Activated gamma-delta T cell treated with Interleukin-2 at 50 U/mL for 16 hours (primary cell): Measurements from ENCODE around the gene CDHR3.
A peak's percentile ranks its signal among the peaks of the same experiment; 100 is the strongest.

Experiments used
- DNase-seq: peaks from one replicate; pipeline ENCODE4 v3.0.0-alpha.2; 2020

CDHR3 gene

DNA sequence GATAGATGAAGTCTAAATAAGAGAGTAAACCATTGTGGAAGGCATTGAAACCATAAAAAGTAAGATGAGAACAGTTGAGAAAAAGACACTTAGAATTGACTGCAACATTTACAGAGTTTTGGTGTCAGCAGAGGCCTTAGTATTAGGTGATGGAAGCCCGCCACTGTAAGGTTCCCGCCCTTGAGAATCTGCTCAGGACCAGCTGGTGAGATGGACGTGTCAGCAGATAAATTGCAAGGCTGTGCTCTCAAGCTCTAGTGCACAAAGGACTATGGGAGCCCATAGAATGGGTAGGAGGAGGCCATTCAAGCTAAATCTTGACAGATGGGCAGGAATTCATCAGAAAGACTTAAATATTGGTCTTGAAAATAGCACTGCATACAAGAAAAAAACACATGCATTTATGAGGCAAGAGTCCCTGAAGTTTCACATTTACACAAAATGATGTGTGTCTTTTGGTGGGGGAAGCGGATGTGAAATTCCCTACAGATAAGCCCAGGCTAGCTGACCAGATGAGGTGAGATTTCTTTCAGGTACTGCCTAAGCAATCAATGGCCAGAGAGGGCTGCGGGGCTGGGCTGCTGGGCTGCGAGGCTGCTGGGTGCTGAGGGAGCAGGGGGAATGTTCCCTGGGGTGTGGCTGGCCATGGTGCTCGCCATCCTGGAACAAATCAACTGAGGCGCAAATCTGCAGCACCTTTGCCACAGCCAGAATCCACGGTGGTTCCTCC lies 106.6 kb downstream of the CDHR3 start:
- DNase-seq = no peak

DNA sequence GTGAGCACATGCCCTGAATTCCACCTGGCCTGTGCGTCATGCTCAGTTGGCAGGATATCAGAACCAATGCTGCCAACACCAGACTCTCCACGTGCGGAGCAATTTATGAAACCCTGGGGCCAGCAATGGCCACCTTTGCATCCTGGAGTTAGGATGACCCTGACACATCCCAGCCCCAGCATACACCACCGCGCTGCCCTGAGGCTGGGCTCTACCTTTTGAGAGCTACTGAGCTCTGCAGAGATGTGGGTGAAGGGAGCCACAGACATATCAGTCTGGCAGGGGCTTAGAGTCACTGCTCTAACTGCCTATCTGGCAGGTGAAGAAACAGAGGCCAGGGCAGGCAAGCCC lies 107.1 kb downstream of the CDHR3 start:
- DNase-seq = no peak

DNA sequence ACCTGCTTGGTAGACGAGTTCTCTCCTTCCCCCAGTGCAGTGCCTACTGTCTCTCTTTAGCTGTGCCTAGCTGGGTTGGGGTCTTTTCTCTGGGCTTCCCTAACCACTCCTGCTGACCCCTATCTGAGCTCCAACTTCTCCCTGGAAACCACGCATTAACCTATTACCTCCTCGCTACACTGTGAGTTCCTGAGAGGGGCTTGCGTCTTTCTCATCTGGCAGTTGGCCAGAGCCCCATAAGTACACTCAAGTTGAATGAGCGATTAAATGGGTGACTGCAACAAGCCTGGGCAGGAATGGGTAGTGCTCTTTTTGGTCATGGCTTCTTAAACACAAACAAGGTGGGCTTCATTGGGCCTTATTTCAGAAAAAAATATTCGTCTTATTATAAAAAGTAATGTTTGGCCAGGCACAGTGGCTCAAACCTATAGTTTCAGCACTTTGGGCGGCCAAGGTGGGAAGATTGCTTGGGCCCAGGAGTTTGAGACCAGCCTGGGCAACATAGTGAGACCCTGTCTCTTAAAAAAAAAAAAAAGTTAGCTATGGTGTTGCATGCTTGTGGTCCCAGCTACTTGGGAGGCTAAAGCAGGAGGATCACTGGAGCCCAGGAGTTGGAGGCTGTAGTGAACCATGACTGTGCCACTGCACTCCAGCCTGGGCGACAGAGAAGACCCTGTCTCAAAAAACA lies 107.6 kb downstream of the CDHR3 start:
- DNase-seq = no peak

DNA sequence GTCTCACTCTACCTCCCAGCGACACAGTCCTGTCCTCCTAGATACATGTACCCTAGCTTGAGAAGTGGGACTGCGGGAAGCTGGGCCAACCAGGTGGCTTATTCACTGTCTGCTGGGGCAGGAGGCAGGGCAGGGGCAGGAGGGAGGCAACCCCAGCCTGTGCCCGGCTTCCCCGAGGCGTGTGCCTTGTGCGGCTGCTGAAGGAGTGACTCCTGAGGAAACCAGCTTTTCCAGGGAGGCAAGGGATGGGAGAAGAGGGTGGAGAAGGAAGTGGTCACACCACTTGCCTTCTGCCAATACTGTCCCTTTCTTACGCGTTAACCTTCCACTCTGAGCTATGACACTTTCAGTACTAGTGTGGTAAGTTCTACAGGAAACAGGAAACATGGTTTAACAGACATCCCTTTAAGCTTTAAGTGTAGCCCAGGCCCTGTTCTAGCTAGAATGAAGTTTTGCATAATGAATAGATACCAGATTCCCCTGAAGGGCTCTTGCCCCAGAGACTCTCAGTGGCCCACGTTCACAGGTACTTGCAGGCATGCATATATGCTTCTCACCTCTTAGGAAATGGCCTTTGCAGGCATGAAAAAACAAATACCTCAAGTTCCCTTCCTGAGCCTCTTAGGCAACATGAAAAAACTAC lies 108.4 kb downstream of the CDHR3 start:
- peak; percentile 31 for DNase-seq

DNA sequence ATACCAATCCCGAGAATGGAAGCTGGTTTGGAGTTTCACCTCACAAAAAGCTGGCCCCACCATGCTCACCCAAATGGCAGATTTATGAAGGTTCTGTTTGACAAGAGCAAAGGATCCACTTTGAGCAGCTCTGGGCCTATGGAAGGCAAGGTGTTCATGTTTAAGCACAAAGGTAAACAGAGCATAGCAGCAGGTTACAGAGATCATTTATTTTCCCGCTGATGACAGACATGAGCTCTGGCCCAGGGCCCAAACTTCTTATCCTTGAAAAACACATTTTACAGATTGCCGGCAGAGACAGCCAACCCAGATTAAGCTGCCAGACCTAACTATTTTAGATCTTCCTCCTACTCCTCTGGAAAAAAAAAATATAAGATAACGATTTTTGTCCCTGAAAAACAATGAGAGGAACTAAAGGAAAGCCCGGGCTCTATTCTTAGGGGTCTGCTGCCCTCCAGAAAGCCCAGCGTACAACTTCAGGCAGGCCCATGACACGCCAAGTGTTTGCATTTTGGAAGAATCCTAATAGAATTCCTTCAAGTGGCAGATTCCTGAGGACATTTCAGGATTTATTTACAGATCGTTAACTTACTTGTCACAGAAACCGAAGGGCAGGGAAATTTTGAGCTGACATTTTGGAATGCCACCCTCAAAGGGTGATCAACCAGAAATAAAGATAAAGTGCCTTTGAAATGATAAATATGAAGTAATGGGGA lies 109.1 kb downstream of the CDHR3 start:
- DNase-seq = no peak

DNA sequence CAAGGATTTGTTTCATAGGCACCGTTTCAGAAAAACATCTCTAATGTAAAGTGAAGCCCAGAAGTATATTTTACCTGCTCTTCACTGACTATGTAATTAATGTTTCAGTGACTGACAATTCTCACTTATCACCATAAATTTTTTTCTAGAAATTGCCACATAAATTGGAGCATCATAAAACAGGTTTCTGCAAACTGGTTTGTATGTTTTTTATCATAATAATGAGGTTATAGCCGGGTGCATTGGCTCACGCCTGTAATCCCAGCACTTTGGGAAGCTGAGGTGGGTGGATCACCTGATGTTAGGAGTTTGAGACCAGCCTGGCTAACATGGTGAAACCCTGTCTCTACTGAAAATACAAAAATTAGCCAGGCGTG lies 109.6 kb downstream of the CDHR3 start:
- DNase-seq = no peak

DNA sequence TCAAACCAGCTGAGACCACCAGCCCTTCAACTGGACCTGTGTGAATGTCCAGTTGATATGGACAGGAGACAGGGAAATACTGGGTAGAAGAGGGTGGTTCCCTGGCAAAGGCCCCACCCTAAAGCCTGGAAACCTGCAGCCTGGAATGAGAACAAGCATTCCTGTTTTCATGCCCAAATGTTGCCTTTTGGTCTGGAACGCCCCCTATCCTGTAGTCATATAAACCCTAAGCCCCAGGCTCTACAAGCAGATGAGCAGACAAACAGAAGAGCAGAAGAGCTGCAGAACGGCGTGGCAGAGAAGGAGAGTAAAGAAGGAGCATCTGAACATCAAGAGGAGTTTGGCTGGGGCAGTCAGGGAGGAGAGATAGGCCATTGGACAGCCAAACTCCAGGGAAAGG lies 110.6 kb downstream of the CDHR3 start:
- DNase-seq = no peak

DNA sequence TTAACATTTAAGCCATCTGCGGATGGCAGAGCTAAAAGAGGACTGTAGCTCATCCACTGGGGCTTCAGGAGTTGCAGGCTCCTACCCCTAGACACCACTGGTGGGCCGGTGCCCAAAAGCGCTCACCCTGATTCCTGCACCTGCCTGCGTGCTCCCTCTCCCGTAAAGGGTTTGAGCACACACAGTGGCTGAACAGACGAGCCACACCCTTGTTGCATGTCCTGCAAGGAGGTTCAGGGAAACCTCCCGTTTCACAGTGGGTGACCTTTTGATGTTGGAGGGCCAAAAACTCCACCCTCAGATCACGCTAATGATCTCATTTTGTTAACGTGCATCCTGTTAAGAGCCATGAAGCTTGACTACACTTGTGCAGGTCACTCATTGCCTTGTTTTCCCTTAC lies 111.2 kb downstream of the CDHR3 start:
- DNase-seq = no peak

DNA sequence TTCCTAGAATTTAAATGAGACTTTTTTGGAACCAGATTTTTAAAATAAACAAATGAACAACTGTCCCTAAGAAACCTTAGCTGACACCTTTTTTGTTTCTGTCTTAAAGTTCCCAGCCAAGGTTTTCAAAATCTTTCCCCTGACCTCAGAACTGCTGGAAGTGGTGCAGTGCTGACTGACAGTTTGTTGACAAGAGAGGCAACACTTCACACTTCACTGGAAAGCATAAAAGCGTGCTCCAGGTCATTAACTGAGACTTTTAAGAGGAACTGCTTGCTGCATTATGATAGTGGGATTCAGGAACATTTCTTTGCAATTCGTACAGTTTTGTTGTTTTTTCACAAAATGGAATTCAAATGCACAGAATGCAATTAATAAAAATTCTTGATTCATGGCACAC lies 112.9 kb downstream of the CDHR3 start:
- no peak for DNase-seq

DNA sequence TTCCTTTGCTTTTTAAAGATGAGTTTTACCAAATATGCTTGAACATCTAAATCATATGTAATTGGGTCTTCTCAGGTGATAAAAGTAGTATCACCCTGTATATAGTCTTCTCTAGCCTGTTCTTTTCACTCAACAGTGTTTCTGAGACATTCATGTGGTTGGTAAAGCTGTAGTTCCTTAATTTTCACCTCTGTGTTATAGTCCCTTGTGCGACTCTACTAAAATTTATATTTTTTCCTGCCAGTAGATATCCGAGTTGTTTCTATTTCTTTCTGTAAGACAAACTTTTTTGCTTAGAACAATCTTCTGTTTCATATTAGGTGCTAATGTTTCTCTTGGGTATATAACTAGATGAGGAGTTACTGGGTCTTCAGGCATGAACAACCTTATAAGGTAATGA lies 113.5 kb downstream of the CDHR3 start:
- DNase-seq = no peak

DNA sequence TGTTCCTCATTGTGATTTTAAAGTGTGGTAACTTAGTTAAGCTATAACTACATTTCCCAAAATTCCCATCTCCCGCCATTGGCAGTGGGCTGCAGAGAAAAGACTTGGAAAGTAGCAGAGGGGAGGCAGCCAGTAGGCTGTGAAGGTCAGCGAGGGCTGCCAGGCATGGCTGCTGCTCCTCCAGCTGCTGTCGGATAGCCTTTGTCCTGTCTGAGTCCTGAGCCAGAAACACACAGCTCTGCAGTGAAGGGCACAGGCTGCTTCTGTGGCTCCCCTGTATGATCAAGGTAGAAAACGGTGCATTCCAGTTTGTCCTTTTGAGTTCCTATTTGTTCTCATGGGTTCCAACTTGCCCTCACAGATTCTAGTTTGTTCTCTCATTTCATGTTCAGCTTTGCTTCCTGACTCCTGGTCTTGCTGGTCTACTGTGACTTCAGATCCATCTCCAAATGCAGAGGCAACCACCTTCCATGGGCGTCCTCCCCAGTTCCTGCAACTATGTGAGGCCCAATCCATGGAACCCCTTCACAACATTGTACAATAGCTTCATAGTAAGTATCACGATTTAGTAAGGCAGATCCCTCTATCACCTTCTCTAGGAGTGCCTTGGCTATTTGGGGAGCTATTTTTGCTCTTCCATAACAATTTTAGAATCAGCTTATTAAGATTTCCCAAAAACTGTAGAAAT lies 117.4 kb downstream of the CDHR3 start:
- DNase-seq = no peak

DNA sequence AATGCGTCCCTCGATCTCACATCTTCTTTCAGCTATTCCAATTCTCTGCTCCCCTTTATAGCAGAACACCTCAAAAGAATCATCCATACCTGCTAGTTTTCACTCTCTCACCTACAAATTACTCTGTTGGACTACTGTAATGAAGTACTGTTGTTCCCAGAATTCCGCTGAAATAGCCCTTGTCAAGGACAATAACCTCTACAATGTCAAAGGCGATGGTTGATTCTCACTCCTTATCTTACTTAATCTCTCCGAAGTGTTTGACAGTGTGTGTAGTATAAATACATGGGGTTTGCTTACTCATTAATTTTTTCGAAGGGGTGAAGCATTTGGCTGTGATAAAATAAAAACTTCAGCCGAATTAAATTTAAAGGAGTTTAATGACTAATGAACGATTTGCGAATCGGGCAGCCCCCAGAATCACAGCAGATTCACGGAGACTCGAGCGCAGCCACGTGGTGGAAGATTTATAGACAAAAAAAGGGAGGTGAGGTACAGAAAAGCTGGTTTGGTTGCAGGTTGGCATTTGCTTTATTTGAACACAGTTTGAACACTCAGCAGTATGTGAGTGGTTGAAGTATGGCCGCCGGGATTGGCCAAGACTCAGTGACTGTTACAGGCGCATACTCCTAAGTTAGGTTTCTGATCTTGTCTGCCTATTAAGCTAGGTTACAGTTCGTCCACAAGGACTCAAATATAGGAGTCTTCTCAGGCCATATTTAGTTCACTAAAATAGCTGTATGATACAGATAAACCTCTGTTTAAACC lies 119.2 kb downstream of the CDHR3 start:
- no peak for DNase-seq
